HG02588 (cell line): ENCODE measurements around the gene RGS17.

Source experiments
- ATAC-seq: cut with Tn5 transposase; IDR thresholded peaks from one replicate; pipeline ENCODE4 v1.9.1; 2021; ENCODE audit warnings: mild to moderate bottlenecking, moderate library complexity; ENCODE audit not compliant: unreplicated experiment

The RGS17 gene

GRCh38 chr6:152957796-152958195, 173.3 kb downstream of the RGS17 start:
- ATAC-seq: no peak
